Measurements from ENCODE around the gene ECE1.

The ECE1 gene

DNA sequence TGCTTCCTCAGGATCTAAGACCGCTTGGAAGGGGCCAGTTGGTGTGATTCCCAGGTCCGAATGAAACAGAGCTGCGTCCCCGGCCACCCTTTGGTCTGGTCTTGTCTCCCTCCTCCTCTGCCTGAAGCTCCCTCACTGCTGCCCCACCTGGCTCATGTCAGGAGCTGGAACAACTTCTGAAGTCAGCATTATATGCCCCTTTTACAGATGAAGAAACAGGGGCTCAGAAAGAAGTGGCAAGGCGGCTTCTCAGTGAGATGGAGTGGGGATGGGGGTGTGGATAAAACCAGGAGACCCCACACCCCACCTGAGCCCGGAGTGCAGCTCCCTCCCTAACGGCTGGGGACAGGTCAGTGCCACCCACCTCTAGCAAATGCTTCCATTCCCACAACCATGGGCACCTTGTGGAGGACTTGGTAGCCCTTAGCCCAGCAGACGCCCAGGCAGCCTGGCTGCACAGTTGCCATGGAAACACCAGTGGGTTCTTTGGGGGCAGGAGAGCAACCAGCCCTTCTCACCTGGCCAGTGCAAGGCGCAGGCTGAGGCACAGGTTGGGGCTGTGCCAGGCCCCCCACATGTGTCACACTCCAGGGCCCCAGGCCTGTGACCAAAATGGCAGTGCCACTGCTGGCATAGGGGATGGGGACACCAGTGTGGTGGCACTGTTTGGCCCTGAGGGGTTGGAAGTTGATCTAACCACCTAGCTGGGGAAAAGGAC lies 31.9 kb upstream of the ECE1 start:
- Histone ChIP-seq H3K9me3 (ENCODE audit: insufficient read depth, low read depth, low read length) (no peaks in the 10 kb centered on the region), H3K79me2 (ENCODE audit: insufficient read depth, low read length) (peaks cover 6% of the 10 kb centered on the region; the same call in 1 of the 2 replicates), H3K36me3 (ENCODE audit: insufficient read depth, low read length) (no peaks in the 10 kb centered on the region), H3K4me3 (ENCODE audit: low read length, poor library complexity, severe bottlenecking) (no peak overlapping the region), H2AFZ (ENCODE audit: low read length) (no peak overlapping the region), H3K9ac (ENCODE audit: low read depth, low read length, poor library complexity, severe bottlenecking) (no peak overlapping the region), H3K9me2 (replicated peaks; ENCODE audit: low read depth, low read length) (no peaks in the 10 kb centered on the region), H3F3A (ENCODE audit: low read depth) (no peaks in the 10 kb centered on the region; the same call in 1 of the 2 replicates), H3K4me2 (ENCODE audit: low read depth, low read length, poor library complexity, severe bottlenecking) (no peak overlapping the region), H3K4me1 (ENCODE audit: insufficient read depth, low read length, poor library complexity, severe bottlenecking) (peaks cover 43% of the 10 kb centered on the region), H4K20me1 (ENCODE audit: insufficient read depth, low read length, poor library complexity, severe bottlenecking) (no peaks in the 10 kb centered on the region), H3K27me3 (ENCODE audit: insufficient read depth, low read length, poor library complexity, severe bottlenecking) (no peaks in the 10 kb centered on the region)
- peak; percentile 25 for TF ChIP-seq CTCF (conservative IDR thresholded peaks at IDR 0.05; ENCODE audit: low read length)
- no peak for TF ChIP-seq EZH2phosphoT487 (IDR thresholded peaks at IDR 0.05; ENCODE audit: borderline replicate concordance)

DNA sequence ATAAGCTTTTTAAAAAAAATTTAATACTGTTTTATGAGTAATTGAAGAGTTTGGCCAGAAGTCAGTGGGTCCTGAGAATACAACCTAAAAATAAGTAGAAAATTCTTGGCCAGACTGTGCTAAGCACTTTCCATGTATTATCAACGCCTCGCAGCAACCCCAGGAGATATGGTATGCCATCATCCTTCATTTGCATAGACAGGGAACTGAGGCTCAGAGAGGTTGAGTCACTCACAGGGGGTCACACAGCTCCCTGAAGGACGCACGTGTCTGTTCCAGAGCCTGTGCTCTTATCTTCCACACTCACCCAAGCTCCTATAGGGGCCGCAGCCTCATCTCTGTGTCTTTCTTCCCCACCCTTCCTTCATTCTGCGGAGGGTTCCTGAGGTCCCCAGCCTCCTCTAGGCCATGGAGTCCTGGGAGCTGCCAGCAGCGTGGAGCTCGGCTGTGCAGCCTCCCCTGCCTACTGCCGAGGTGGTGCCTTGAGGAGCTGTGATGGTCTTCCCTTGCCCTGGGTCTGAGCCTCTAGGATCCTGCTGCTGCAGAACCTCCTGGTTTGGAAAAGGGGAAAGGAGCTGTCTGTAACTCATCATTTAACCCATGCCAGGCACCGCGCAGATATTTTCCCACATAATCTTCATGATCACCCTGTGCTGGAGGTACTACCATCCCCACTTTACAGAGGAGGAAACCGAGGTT lies 30.3 kb upstream of the ECE1 start:
- H3F3A ChIP-seq (ENCODE audit: low read depth), result no peaks in the 10 kb centered on the region; the same call in 1 of the 2 replicates
- H3K4me3 ChIP-seq (ENCODE audit: low read length, poor library complexity, severe bottlenecking), result no peak overlapping the region
- H2AFZ ChIP-seq (ENCODE audit: low read length), result no peak overlapping the region
- H3K9me3 ChIP-seq (ENCODE audit: insufficient read depth, low read depth, low read length), result no peaks in the 10 kb centered on the region
- no peak for TF ChIP-seq EZH2phosphoT487 (IDR thresholded peaks at IDR 0.05; ENCODE audit: borderline replicate concordance)
- TF ChIP-seq CTCF (conservative IDR thresholded peaks at IDR 0.05; ENCODE audit: low read length), result no peak
- H3K27me3 ChIP-seq (ENCODE audit: insufficient read depth, low read length, poor library complexity, severe bottlenecking), result no peaks in the 10 kb centered on the region
- no peaks in the 10 kb centered on the region for H4K20me1 ChIP-seq (ENCODE audit: insufficient read depth, low read length, poor library complexity, severe bottlenecking)
- H3K36me3 ChIP-seq (ENCODE audit: insufficient read depth, low read length), result no peaks in the 10 kb centered on the region
- peaks cover 6% of the 10 kb centered on the region; the same call in 1 of the 2 replicates for H3K79me2 ChIP-seq (ENCODE audit: insufficient read depth, low read length)
- H3K9me2 ChIP-seq (replicated peaks; ENCODE audit: low read depth, low read length), result no peaks in the 10 kb centered on the region
- no peak overlapping the region for H3K4me2 ChIP-seq (ENCODE audit: low read depth, low read length, poor library complexity, severe bottlenecking)
- peaks cover 33% of the 10 kb centered on the region for H3K4me1 ChIP-seq (ENCODE audit: insufficient read depth, low read length, poor library complexity, severe bottlenecking)
- no peak overlapping the region for H3K9ac ChIP-seq (ENCODE audit: low read depth, low read length, poor library complexity, severe bottlenecking)

GRCh38 chr1:21319447-21320407 lies 29.5 kb upstream of the ECE1 start:
- peaks cover 25% of the 10 kb centered on the region for H3K4me1 ChIP-seq (ENCODE audit: insufficient read depth, low read length, poor library complexity, severe bottlenecking)
- H3K27me3 ChIP-seq (ENCODE audit: insufficient read depth, low read length, poor library complexity, severe bottlenecking), result no peaks in the 10 kb centered on the region
- H3K9ac ChIP-seq (ENCODE audit: low read depth, low read length, poor library complexity, severe bottlenecking), result no peak overlapping the region
- H3K4me2 ChIP-seq (ENCODE audit: low read depth, low read length, poor library complexity, severe bottlenecking), result no peak overlapping the region
- peaks cover 6% of the 10 kb centered on the region; the same call in 1 of the 2 replicates for H3K79me2 ChIP-seq (ENCODE audit: insufficient read depth, low read length)
- H2AFZ ChIP-seq (ENCODE audit: low read length), result no peak overlapping the region
- no peaks in the 10 kb centered on the region; the same call in 1 of the 2 replicates for H3F3A ChIP-seq (ENCODE audit: low read depth)
- no peaks in the 10 kb centered on the region for H4K20me1 ChIP-seq (ENCODE audit: insufficient read depth, low read length, poor library complexity, severe bottlenecking)
- TF ChIP-seq EZH2phosphoT487 (IDR thresholded peaks at IDR 0.05; ENCODE audit: borderline replicate concordance) (no peak), CTCF (conservative IDR thresholded peaks at IDR 0.05; ENCODE audit: low read length) (no peak)
- H3K9me2 ChIP-seq (replicated peaks; ENCODE audit: low read depth, low read length), result no peaks in the 10 kb centered on the region
- no peak overlapping the region for H3K4me3 ChIP-seq (ENCODE audit: low read length, poor library complexity, severe bottlenecking)
- H3K9me3 ChIP-seq (ENCODE audit: insufficient read depth, low read depth, low read length), result no peaks in the 10 kb centered on the region
- no peaks in the 10 kb centered on the region for H3K36me3 ChIP-seq (ENCODE audit: insufficient read depth, low read length)
